GM12878 (cell line): ENCODE results near the gene SLC1A1.
"Not testable (repeated sequence)": the region's sequence is repeated elsewhere in the genome, so short reads cannot be mapped to it uniquely, and the experiment has no call there.

ENCODE experiments used
- BRCA1 ChIP-seq: IDR thresholded peaks from 2 replicates; pipeline ENCODE4 v1.6.1; 2011; ENCODE audit warnings: low read depth, low read length, improper control_type of control experiment
- CTCF ChIP-seq, 3 experiments: IDR thresholded peaks in 2 of 3; conservative IDR thresholded peaks in 1 of 3; 2 replicates each; pipeline ENCODE4 v1.5.1; 2011; ENCODE audit warnings: low read depth in 3 of 3, low read length in 3 of 3, mild to moderate bottlenecking in 3 of 3, control low read depth in 2 of 3, moderate library complexity in 2 of 3, inconsistent platforms in 1 of 3, mixed read lengths in 1 of 3; ENCODE audit not compliant: control insufficient read depth in 2 of 3, insufficient read depth in 1 of 3; ENCODE audit errors: extremely low read depth in 1 of 3
- EP300 ChIP-seq, 2 experiments: fragments of 150-350 bp in 1 of 2; IDR thresholded peaks; 2 replicates each; pipeline ENCODE4 v1.6.1; 2011 to 2012; ENCODE audit warnings: low read depth in 2 of 2, low read length in 2 of 2, borderline replicate concordance in 1 of 2, improper control_type of control experiment in 1 of 2, inconsistent platforms in 1 of 2; ENCODE audit not compliant: control insufficient read depth in 1 of 2
- JUND ChIP-seq: IDR thresholded peaks from 2 replicates; pipeline ENCODE4 v1.6.1; 2012; ENCODE audit warnings: low read depth, mild to moderate bottlenecking, low read length, improper control_type of control experiment, moderate library complexity
- MXI1 ChIP-seq: fragments of 150-350 bp; IDR thresholded peaks from 2 replicates; pipeline ENCODE4 v1.6.1; 2011; ENCODE audit warnings: low read depth, mild to moderate bottlenecking, inconsistent platforms, low read length, improper control_type of control experiment
- PBX3 ChIP-seq: IDR thresholded peaks from 2 replicates; pipeline ENCODE4 v1.6.1; 2011; ENCODE audit warnings: mild to moderate bottlenecking, low read depth, low read length, moderate library complexity; ENCODE audit not compliant: insufficient replicate concordance
- SPI1 ChIP-seq: IDR thresholded peaks from 2 replicates; pipeline ENCODE4 v1.6.1; 2011; ENCODE audit warnings: low read depth, mild to moderate bottlenecking, low read length, moderate library complexity, borderline replicate concordance; ENCODE audit not compliant: insufficient read depth
- SREBF1 ChIP-seq: IDR thresholded peaks from 2 replicates; pipeline ENCODE4 v1.6.1; 2012; ENCODE audit warnings: mild to moderate bottlenecking, low read length
- TCF7 ChIP-seq: IDR thresholded peaks from 2 replicates; pipeline ENCODE4 v1.6.1; 2014; ENCODE audit warnings: antibody characterized with exemption, borderline replicate concordance
- ZNF217 ChIP-seq: fragments of 450-650 bp; IDR thresholded peaks from 2 replicates; pipeline ENCODE4 v1.6.1; 2017; ENCODE audit warnings: antibody characterized with exemption, mild to moderate bottlenecking
- ZSCAN29 ChIP-seq: fragments of 450-650 bp; IDR thresholded peaks from 2 replicates; pipeline ENCODE4 v1.6.1; 2017; ENCODE audit warnings: mild to moderate bottlenecking, moderate library complexity
- TF ChIP-seq, protein P1 (sequence below): fragments of 450-650 bp; IDR thresholded peaks from 2 replicates; pipeline ENCODE4 v1.6.1; 2017; ENCODE audit warnings: antibody characterized with exemption, mild to moderate bottlenecking, moderate library complexity
- TF ChIP-seq, protein P2 (sequence below): IDR thresholded peaks from 2 replicates; pipeline ENCODE4 v1.6.1; 2012; ENCODE audit warnings: low read depth, low read length, improper control_type of control experiment

DNA sequence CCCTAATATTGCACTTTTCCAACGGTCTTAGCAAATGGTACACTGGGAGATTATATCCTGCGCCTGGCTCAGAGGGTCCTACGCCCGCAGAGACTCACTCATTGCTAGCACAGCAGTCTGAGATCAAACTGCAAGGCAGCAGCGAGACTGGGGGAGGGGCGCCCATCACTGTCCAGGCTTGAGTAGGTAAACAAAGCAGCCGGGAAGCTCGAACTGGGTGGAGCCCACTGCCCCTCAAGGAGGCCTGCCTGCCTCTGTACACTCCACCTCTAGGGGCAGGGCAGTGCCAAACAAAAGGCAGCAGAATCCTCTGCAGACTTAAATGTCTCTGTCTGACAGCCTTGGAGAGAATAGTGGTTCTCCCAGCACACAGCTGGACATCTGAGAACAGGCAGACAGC is 41.1 kb downstream of the SLC1A1 start:
- TF ChIP-seq ZNF217; BRCA1; PBX3; CTCF (IDR thresholded peaks at IDR 0.05 in 2 of 3, conservative IDR thresholded peaks at IDR 0.05 in 1 of 3; ENCODE audit: control insufficient read depth in 2 of 3, extremely low read depth in 1 of 3, insufficient read depth in 1 of 3, low read depth in 3 of 3, low read length in 3 of 3); MXI1; SPI1; EP300 (IDR thresholded peaks at IDR 0.05; ENCODE audit: borderline replicate concordance in 1 of 2, control insufficient read depth in 1 of 2, low read depth in 2 of 2, low read length in 2 of 2); ZSCAN29; JUND; SREBF1; TCF7: not testable (repeated sequence)
- TF ChIP-seq, protein P1, sequence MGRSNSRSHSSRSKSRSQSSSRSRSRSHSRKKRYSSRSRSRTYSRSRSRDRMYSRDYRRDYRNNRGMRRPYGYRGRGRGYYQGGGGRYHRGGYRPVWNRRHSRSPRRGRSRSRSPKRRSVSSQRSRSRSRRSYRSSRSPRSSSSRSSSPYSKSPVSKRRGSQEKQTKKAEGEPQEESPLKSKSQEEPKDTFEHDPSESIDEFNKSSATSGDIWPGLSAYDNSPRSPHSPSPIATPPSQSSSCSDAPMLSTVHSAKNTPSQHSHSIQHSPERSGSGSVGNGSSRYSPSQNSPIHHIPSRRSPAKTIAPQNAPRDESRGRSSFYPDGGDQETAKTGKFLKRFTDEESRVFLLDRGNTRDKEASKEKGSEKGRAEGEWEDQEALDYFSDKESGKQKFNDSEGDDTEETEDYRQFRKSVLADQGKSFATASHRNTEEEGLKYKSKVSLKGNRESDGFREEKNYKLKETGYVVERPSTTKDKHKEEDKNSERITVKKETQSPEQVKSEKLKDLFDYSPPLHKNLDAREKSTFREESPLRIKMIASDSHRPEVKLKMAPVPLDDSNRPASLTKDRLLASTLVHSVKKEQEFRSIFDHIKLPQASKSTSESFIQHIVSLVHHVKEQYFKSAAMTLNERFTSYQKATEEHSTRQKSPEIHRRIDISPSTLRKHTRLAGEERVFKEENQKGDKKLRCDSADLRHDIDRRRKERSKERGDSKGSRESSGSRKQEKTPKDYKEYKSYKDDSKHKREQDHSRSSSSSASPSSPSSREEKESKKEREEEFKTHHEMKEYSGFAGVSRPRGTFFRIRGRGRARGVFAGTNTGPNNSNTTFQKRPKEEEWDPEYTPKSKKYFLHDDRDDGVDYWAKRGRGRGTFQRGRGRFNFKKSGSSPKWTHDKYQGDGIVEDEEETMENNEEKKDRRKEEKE = not testable (repeated sequence)
- TF ChIP-seq, protein P2, sequence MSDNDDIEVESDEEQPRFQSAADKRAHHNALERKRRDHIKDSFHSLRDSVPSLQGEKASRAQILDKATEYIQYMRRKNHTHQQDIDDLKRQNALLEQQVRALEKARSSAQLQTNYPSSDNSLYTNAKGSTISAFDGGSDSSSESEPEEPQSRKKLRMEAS = not testable (repeated sequence)
